ENCODE results near the gene INAFM2.

GRCh38 chr15:40332113-40332781 is 8.8 kb downstream of the INAFM2 start:
- TF ChIP-seq POLR2A (IDR thresholded peaks at IDR 0.05; ENCODE audit: low read length) = no peak
- no peak for TF ChIP-seq GATA1 (IDR thresholded peaks at IDR 0.05; ENCODE audit: low read depth, low read length)
